Ishikawa (cell line): ENCODE data around the gene PGLYRP4.

Experiments
- CEBPB ChIP-seq: IDR thresholded peaks from 2 replicates; pipeline ENCODE4 v1.6.1; 2012
- CREB1 ChIP-seq: IDR thresholded peaks from 2 replicates; pipeline ENCODE4 v1.6.1; 2012; ENCODE audit warnings: low read depth
- FOXM1 ChIP-seq: IDR thresholded peaks from 2 replicates; pipeline ENCODE4 v1.6.1; 2012; ENCODE audit warnings: low read depth, borderline replicate concordance
- MAX ChIP-seq: IDR thresholded peaks from 2 replicates; pipeline ENCODE4 v1.6.1; 2012
- NFIC ChIP-seq: IDR thresholded peaks from 2 replicates; pipeline ENCODE4 v1.6.1; 2012
- RAD21 ChIP-seq: IDR thresholded peaks from 2 replicates; pipeline ENCODE4 v1.6.1; 2012; ENCODE audit warnings: low read depth
- TAF1 ChIP-seq: IDR thresholded peaks from 2 replicates; pipeline ENCODE4 v1.6.1; 2012; ENCODE audit warnings: low read depth, mild to moderate bottlenecking
- USF1 ChIP-seq: IDR thresholded peaks from 2 replicates; pipeline ENCODE4 v1.6.1; 2012
- YY1 ChIP-seq: IDR thresholded peaks from 2 replicates; pipeline ENCODE4 v1.6.1; 2012; ENCODE audit warnings: low read depth
- ZBTB7A ChIP-seq: IDR thresholded peaks from 2 replicates; pipeline ENCODE4 v1.6.1; 2012; ENCODE audit warnings: low read depth

GRCh38 chr1:153371231-153371630, 22.6 kb upstream of the PGLYRP4 start:
- TF ChIP-seq TAF1 (no peak), FOXM1 (no peak), YY1 (no peak), CREB1 (no peak), USF1 (no peak), RAD21 (no peak), NFIC (no peak), MAX (no peak), ZBTB7A (no peak), CEBPB (no peak)
